BE2C (cell line): ENCODE measurements around the gene TMEM33.
A peak's percentile ranks its signal among the peaks of the same experiment; 100 is the strongest.

Experiments used
- DNase-seq: peaks from one replicate; pipeline ENCODE4 v3.0.0-alpha.2; 2020
- H3K27me3 ChIP-seq: fragments of 250-450 bp; sonication (Bioruptor Pico); 2 replicates; pipeline ENCODE4 v1.5.1; 2020; ENCODE audit warnings: mild to moderate bottlenecking
- H3K36me3 ChIP-seq: fragments of 250-450 bp; sonication (Bioruptor Pico); 2 replicates; pipeline ENCODE4 v1.5.1; 2020; ENCODE audit warnings: mild to moderate bottlenecking
- H3K4me1 ChIP-seq: fragments of 250-450 bp; sonication (Bioruptor Pico); 2 replicates; pipeline ENCODE4 v1.5.1; 2020
- H3K4me3 ChIP-seq: 2 replicates; pipeline ENCODE4 v1.5.1; 2011; ENCODE audit warnings: low read depth, low read length
- H3K9me3 ChIP-seq: fragments of 250-450 bp; sonication (Bioruptor Pico); 2 replicates; pipeline ENCODE4 v1.5.1; 2020
- CTCF ChIP-seq: IDR thresholded peaks from 2 replicates; pipeline ENCODE4 v1.5.1; 2012; ENCODE audit warnings: mild to moderate bottlenecking, low read depth, low read length

The TMEM33 gene

GRCh38 chr4:41944089-41944488 lies 8.9 kb downstream of the TMEM33 start:
- H3K27me3 ChIP-seq = no peaks in the 10 kb centered on the region
- TF ChIP-seq CTCF = no peak
- H3K36me3 ChIP-seq = peaks cover 78% of the 10 kb centered on the region

GRCh38 chr4:41949531-41949930 lies 14.3 kb downstream of the TMEM33 start:
- no peaks in the 10 kb centered on the region for H3K27me3 ChIP-seq
- no peak overlapping the region for H3K4me3 ChIP-seq
- H3K9me3 ChIP-seq = no peaks in the 10 kb centered on the region
- H3K36me3 ChIP-seq = peaks cover 76% of the 10 kb centered on the region
- no peak for TF ChIP-seq CTCF
- no peaks in the 10 kb centered on the region for H3K4me1 ChIP-seq
- DNase-seq = no peak

More at GRCh38 chr4:41944089-41944488, 8.9 kb downstream of the TMEM33 start:
- no peaks in the 10 kb centered on the region for H3K4me1 ChIP-seq
- H3K9me3 ChIP-seq = no peaks in the 10 kb centered on the region
- DNase-seq = no peak
- H3K4me3 ChIP-seq = no peak overlapping the region

GRCh38 chr4:41957634-41958033 lies 22.4 kb downstream of the TMEM33 start:
- H3K36me3 ChIP-seq = peaks cover 32% of the 10 kb centered on the region
- H3K4me1 ChIP-seq = no peaks in the 10 kb centered on the region; the same call in 1 of the 2 replicates
- H3K9me3 ChIP-seq = no peaks in the 10 kb centered on the region
- no peak overlapping the region for H3K4me3 ChIP-seq
- H3K27me3 ChIP-seq = no peaks in the 10 kb centered on the region
- no peak for DNase-seq
- TF ChIP-seq CTCF = peak; percentile 69

- Histone ChIP-seq H3K27me3 (no peaks in the 10 kb centered on the region), H3K36me3 (peaks cover 2% of the 10 kb centered on the region), H3K4me3 (no peak overlapping the region), H3K4me1 (no peaks in the 10 kb centered on the region; the same call in 1 of the 2 replicates), H3K9me3 (no peaks in the 10 kb centered on the region)
- DNase-seq = no peak
- peak; percentile 42 for TF ChIP-seq CTCF
These were observed 27.9 kb downstream of the TMEM33 start for GRCh38 chr4:41963105-41963504.

GRCh38 chr4:41964401-41964800 lies 29.2 kb downstream of the TMEM33 start:
- Histone ChIP-seq H3K27me3 (no peaks in the 10 kb centered on the region), H3K9me3 (no peaks in the 10 kb centered on the region; the same call in 1 of the 2 replicates), H3K4me3 (no peak overlapping the region), H3K36me3 (no peaks in the 10 kb centered on the region), H3K4me1 (no peaks in the 10 kb centered on the region; the same call in 1 of the 2 replicates)
- DNase-seq = no peak
- no peak for TF ChIP-seq CTCF

- Histone ChIP-seq H3K36me3 (no peaks in the 10 kb centered on the region), H3K27me3 (no peaks in the 10 kb centered on the region), H3K9me3 (no peaks in the 10 kb centered on the region; the same call in 1 of the 2 replicates), H3K4me3 (no peak overlapping the region), H3K4me1 (no peaks in the 10 kb centered on the region)
- TF ChIP-seq CTCF = no peak
- DNase-seq = no peak
These were observed 32.2 kb downstream of the TMEM33 start for GRCh38 chr4:41967392-41967791.
